ENCODE measurements around the gene CDK5R2.

- TF ChIP-seq EZH2 (IDR thresholded peaks at IDR 0.05; ENCODE audit: low read length, missing control alignments) (no peak), CTCF (conservative IDR thresholded peaks at IDR 0.05 in 1 of 2, IDR thresholded peaks at IDR 0.05 in 1 of 2; ENCODE audit: low read depth in 1 of 2, low read length in 2 of 2) (no peak)
Observed at GRCh38 chr2:219000569-219000960, 41.1 kb downstream of the CDK5R2 start.

Data from fibroblast of lung (primary cell).